Subcutaneous adipose tissue (tissue), 4 donors: Measurements from ENCODE around the gene UBA1. TPM values are rescaled to one million over a fixed set of nuclear protein-coding genes. Genes with fewer than 3 reads are reported as not detected.

Source experiments
- CTCF ChIP-seq: fragments of 450-650 bp; IDR thresholded peaks from one replicate; pipeline ENCODE4 v1.5.1; 2016; ENCODE audit warnings: low read depth, mild to moderate bottlenecking, control low read depth, antibody characterized with exemption, moderate library complexity
- total RNA-seq, 4 donors: library from RNA; depleted of rRNA; stranded (reverse); fragments of >200 nt; gene quantifications; one replicate each; pipeline ENCODE4 v1.1.0, GENCODE V29; 2016

UBA1 gene
- total RNA-seq, 4 donors from 2014 or later: 106 to 137 (median 119) TPM

GRCh38 chrX:47208108-47208507 is 14.5 kb downstream of the UBA1 start:
- no peak for TF ChIP-seq CTCF

- no peak for TF ChIP-seq CTCF
These were observed 16.0 kb downstream of the UBA1 start for GRCh38 chrX:47209508-47210238.

- no peak for TF ChIP-seq CTCF
These were observed 17.2 kb downstream of the UBA1 start for GRCh38 chrX:47210661-47211425.

- no peak for TF ChIP-seq CTCF
These were observed 19.0 kb downstream of the UBA1 start for GRCh38 chrX:47212381-47213293.

- no peak for TF ChIP-seq CTCF
These were observed 20.9 kb downstream of the UBA1 start for GRCh38 chrX:47214435-47215077.

- TF ChIP-seq CTCF: no peak
These were observed 21.8 kb downstream of the UBA1 start for GRCh38 chrX:47215291-47215900.
